ENCODE measurements around the gene LIX1. TPM values are rescaled to one million over a fixed set of nuclear protein-coding genes. Genes with fewer than 3 reads are reported as not detected.
"Not testable (repeated sequence)": the region's sequence is repeated elsewhere in the genome, so short reads cannot be mapped to it uniquely, and the experiment has no call there.

Gene LIX1
- total and polyA plus RNA-seq, 2 donors (not counting 1 experiment from before 2014, with no cell fraction given): not detected

GRCh38 chr5:97181856-97182545 is 39.6 kb upstream of the LIX1 start:
- Histone ChIP-seq H3K36me3 (ENCODE audit: control insufficient read depth, insufficient read depth, low read length) (peaks cover 7% of the 10 kb centered on the region), H3K4me2 (ENCODE audit: extremely low read depth, insufficient read depth, low read length) (peak overlapping the region; percentile 91), H4K20me1 (ENCODE audit: control insufficient read depth, extremely low read depth, insufficient read depth, low read length) (no peaks in the 10 kb centered on the region), H3K79me2 (ENCODE audit: control insufficient read depth, insufficient read depth, low read length) (peaks cover 31% of the 10 kb centered on the region), H3K4me1 (ENCODE audit: control insufficient read depth, extremely low read depth, insufficient read depth, low read length) (no peaks in the 10 kb centered on the region), H3K27ac (ENCODE audit: insufficient read depth, low read length) (peak overlapping the region; percentile 91), H3K4me3 (replicated peaks in 1 of 4; ENCODE audit: control extremely low read depth in 1 of 4, insufficient read depth in 1 of 4, low read depth in 3 of 4, low read length in 4 of 4) (peak overlapping the region; percentile 93 to 100 (median 97)), H2AFZ (ENCODE audit: low read length) (no peak overlapping the region), H3K27me3 (ENCODE audit: control insufficient read depth, insufficient read depth, low read length) (no peaks in the 10 kb centered on the region), H3K9ac (ENCODE audit: insufficient read depth, low read length) (peak overlapping the region; percentile 90), H3K9me3 (ENCODE audit: control insufficient read depth, insufficient read depth, low read depth, low read length) (no peaks in the 10 kb centered on the region)
- DNase-seq (ENCODE audit: low read depth in 2 of 2): peak; percentile 14 to 28
- TF ChIP-seq EZH2 (IDR thresholded peaks at IDR 0.05; ENCODE audit: low read length, missing control alignments) (no peak), CTCF (conservative IDR thresholded peaks at IDR 0.05 in 1 of 2, IDR thresholded peaks at IDR 0.05 in 1 of 2; ENCODE audit: low read depth in 1 of 2, low read length in 2 of 2) (no peak)

GRCh38 chr5:97179457-97179856 is 37.0 kb upstream of the LIX1 start:
- H3K27ac ChIP-seq (ENCODE audit: insufficient read depth, low read length); H3K4me2 ChIP-seq (ENCODE audit: extremely low read depth, insufficient read depth, low read length); H3K9ac ChIP-seq (ENCODE audit: insufficient read depth, low read length); H2AFZ ChIP-seq (ENCODE audit: low read length); H3K27me3 ChIP-seq (ENCODE audit: control insufficient read depth, insufficient read depth, low read length); H3K4me1 ChIP-seq (ENCODE audit: control insufficient read depth, extremely low read depth, insufficient read depth, low read length); DNase-seq (ENCODE audit: low read depth in 2 of 2); H3K4me3 ChIP-seq (replicated peaks in 1 of 4; ENCODE audit: control extremely low read depth in 1 of 4, insufficient read depth in 1 of 4, low read depth in 3 of 4, low read length in 4 of 4); H4K20me1 ChIP-seq (ENCODE audit: control insufficient read depth, extremely low read depth, insufficient read depth, low read length); H3K9me3 ChIP-seq (ENCODE audit: control insufficient read depth, insufficient read depth, low read depth, low read length): not testable (repeated sequence)
- H3K36me3 ChIP-seq (ENCODE audit: control insufficient read depth, insufficient read depth, low read length): peaks cover 12% of the 10 kb centered on the region
- H3K79me2 ChIP-seq (ENCODE audit: control insufficient read depth, insufficient read depth, low read length): peaks cover 31% of the 10 kb centered on the region

GRCh38 chr5:97172227-97172626 is 29.8 kb upstream of the LIX1 start:
- peaks cover 8% of the 10 kb centered on the region for H3K36me3 ChIP-seq (ENCODE audit: control insufficient read depth, insufficient read depth, low read length)
- H3K4me3 ChIP-seq (replicated peaks in 1 of 4; ENCODE audit: control extremely low read depth in 1 of 4, insufficient read depth in 1 of 4, low read depth in 3 of 4, low read length in 4 of 4): no peak overlapping the region
- TF ChIP-seq CTCF (conservative IDR thresholded peaks at IDR 0.05 in 1 of 2, IDR thresholded peaks at IDR 0.05 in 1 of 2; ENCODE audit: low read depth in 1 of 2, low read length in 2 of 2) (no peak), EZH2 (IDR thresholded peaks at IDR 0.05; ENCODE audit: low read length, missing control alignments) (no peak)
- no peak overlapping the region for H3K27ac ChIP-seq (ENCODE audit: insufficient read depth, low read length)
- H3K79me2 ChIP-seq (ENCODE audit: control insufficient read depth, insufficient read depth, low read length): no peaks in the 10 kb centered on the region
- no peak overlapping the region for H3K9ac ChIP-seq (ENCODE audit: insufficient read depth, low read length)
- no peaks in the 10 kb centered on the region for H3K4me1 ChIP-seq (ENCODE audit: control insufficient read depth, extremely low read depth, insufficient read depth, low read length)
- H3K4me2 ChIP-seq (ENCODE audit: extremely low read depth, insufficient read depth, low read length): no peak overlapping the region
- H3K27me3 ChIP-seq (ENCODE audit: control insufficient read depth, insufficient read depth, low read length): no peaks in the 10 kb centered on the region
- no peak for DNase-seq (ENCODE audit: low read depth in 2 of 2)
- H4K20me1 ChIP-seq (ENCODE audit: control insufficient read depth, extremely low read depth, insufficient read depth, low read length): no peaks in the 10 kb centered on the region
- no peaks in the 10 kb centered on the region for H3K9me3 ChIP-seq (ENCODE audit: control insufficient read depth, insufficient read depth, low read depth, low read length)
- no peak overlapping the region for H2AFZ ChIP-seq (ENCODE audit: low read length)
